HG03469 (cell line): ENCODE data around the gene YIPF1.

Source experiments
- ATAC-seq: cut with Tn5 transposase; IDR thresholded peaks from one replicate; pipeline ENCODE4 v1.9.1; 2021; ENCODE audit warnings: mild to moderate bottlenecking, moderate library complexity, moderate number of reproducible peaks; ENCODE audit not compliant: unreplicated experiment

Gene YIPF1

DNA sequence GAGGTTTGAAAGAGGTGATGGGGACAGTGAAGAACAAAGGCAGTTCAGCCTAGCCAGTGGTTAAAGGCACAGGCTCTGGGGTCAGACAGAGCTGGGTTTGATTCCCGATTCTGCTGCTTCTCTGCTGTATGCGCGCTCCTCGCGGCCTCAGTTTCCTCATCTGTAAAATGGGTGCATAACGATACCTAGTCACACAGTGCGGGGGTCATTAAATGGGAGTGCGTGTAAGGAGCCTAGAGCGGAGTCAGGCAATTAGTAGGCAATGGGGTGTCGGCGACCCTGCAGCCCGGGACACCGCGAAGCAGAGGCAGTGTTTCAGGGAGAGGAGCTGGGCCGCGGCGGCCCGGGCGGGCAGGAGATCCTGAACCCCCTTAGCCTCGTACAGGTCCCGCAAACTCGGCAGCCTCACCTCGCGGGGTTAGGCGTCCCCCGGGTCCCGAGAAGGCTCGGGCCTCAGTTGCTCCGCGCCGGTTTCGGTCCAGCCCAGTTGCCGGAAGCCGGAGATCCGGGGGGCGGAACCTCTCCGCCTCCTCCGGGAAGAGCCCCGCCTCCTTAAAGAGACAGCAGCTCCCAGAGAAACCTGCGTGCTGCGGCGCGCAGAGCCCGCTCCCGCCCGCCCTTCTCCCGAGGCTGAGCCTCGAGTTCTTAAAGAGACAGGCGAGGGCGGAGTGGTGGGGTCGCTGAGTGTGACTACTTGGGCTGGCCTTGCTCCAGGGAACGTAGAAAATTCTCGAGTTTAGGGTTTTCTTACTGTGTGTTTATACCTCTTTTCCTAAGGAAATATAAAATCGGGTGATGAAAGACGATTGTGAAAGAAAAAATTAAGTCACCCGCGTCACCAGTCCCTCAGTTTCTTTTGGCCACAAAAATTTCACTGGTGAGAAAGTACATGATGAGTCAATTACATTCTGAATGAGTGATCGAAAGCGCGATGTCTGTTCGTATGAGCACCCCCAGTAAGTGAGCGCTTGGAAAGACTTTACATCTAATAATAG, at the start of gene YIPF1:
TSS of gene YIPF1 (minus strand) at position 494 of the 995 bp plus-strand sequence. CDS start 860 bp downstream, outside the sequence.
- ATAC-seq = peak; percentile 76

DNA sequence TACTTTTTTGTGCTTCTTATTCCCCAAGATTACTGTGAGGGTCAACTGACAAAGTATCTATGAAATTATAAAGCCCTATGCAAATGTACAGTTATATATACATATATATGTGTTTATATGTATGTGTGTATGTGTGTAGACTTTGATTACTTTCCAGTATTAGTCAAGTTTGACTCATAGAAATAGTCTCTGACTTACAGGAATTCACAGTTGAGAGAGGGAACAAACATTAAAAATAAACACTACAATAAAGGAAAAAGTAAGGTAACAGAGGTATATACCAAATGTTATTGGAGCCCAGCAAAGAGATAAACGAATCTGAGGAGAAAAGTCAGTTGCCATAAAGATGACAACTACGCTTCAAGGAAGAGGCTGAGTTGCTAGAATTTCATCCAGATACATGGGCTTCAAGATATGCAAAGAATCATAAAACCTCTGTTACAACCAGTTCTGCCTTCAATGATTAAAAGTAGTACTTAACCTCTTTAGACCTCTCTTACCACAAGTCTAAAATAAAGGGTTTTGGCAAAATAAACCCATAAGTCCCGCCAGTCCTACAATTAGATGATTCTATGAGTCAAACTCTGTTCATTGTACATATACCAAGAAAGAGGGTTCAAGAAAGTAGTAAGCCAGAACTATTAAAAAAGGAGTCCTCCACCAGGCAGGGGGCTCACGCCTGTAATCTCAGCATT, 48.7 kb upstream of the YIPF1 start:
- no peak for ATAC-seq

DNA sequence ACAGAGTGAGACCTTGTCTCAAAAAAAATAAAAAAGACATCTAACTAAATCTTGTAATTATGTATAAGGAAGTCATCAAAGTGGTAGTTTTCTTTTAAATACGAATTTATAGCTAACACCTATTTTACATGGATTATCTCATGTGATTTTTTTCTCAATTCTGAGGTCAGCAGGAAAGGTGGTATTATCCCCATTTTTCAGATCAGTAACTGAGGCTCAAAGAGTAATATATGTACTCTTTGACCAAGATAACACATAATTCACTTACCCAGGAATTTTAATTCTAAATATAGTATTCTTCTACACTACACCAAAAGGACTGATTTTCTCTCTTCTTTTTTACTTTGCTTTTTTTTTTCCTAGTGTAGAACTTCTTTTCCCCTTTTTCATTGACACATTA, 46.8 kb upstream of the YIPF1 start:
- ATAC-seq = no peak

DNA sequence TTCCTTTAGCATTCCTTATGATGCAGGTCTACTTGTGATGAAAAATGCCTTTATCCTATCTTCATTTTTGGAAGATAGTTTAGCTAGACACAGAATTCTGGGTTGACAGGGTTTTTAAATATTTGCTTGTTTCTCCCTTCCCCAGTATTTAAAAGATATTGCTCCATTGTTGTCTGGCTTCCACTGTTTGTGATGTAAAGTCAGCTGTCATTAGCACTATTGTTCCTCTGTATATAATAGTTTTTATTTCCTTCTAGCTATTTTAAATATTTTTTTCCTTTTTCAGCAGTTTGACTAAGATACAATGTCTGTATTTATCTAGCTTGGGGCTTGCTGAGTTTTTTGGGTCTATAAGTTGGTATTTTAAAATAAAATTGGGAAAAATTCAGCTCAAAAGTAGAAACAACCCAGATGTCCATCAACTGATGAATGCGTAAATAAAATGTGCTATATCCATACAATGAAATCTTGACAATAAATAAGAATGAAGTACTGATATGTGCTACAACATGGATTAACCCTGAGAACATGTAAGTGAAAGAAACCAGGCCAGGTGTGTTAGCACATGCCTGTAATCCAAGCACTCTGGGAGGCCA, 44.7 kb upstream of the YIPF1 start:
- no peak for ATAC-seq

DNA sequence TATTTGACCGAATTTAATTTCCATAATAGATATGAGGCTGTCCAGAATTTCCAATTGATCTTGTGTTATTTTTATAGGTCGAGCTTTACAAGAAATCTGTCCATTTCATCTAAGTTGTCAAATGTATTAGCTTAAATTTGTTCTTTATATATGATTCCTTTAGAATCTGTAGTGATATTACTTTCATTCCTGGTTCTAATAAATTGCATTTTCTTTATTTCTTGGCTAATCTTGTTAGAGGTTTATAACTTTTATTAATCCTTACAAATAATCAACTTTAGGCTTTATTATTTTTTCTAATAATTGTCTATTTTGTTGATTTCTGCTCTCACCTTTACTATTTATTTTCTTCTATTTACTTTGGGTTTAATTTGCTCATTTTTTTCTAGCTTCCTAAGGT, 41.9 kb upstream of the YIPF1 start:
- no peak for ATAC-seq

DNA sequence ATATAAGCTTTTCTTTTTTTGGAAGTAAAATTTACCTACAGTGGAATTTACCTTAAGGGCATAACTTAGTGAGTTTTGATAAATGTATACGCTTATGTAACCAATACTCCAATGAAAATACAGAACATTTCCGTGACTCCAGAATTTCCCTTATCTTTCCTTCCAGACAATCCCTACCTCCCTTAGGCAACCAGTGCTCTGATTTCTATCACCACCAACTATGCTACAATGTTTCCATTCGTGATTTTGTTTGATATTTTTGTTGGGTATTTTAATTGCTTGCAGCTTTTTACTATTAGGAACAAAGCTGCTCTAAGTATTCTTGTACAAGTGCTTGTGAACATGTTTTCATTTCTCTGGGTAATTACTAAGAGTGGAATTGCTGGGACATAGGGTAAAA, 41.3 kb upstream of the YIPF1 start:
- ATAC-seq = no peak

DNA sequence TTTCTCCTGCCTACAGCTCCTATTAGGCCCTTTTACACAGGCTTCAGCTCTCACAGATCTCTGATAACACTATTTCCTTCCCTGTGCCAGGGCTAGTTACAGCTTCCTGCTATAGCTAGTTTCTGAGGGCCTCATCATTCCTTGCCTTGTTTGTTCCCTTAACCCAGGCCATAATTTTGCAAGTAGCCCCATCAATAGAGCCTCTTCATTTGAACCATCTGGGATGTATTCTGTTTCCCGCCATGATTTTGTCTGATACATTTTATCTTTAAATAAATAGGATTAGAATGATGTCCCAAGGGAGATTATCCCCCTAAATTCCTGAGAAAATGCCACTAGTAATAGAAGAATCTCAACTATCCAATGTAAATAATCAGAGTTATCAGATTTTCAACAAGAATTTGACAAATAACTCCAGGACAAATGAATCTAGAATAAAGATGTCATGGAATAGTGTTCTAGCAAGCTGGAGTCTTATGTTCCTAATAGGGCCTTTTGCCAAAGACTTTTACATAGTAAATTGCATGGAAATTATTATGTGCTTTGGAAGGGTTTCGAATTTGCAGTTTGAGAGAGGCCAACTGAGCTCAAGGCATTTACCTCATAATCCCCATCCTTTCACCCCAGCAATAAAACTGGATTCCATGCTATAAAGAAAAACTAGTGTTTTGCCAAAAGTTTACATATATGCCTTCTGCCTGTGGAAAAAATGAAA, 39.8 kb upstream of the YIPF1 start:
- no peak for ATAC-seq

DNA sequence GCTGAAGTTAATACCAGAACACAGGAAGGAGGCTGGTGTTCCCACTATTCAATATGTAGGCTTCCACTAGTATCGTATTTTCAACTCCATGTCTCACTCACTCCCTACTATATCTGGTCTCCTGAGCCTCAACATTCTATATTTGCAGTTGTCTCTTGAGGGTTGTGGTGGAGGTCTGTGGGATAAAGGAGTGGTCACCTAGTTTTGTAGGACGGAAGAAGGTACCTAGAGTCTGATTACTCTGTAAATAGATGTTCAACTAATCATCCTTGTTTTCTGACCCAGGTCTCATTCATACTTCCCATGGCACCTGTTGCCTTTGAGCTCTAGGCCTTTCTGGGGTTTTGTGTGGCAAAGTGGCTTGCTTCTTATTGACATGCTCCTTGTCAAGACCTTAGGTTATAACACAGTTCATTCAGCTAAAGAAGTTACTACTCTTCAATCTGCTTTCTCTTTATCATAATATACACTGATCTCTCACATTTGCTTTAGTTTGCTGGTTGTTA, 37.8 kb upstream of the YIPF1 start:
- ATAC-seq = no peak

DNA sequence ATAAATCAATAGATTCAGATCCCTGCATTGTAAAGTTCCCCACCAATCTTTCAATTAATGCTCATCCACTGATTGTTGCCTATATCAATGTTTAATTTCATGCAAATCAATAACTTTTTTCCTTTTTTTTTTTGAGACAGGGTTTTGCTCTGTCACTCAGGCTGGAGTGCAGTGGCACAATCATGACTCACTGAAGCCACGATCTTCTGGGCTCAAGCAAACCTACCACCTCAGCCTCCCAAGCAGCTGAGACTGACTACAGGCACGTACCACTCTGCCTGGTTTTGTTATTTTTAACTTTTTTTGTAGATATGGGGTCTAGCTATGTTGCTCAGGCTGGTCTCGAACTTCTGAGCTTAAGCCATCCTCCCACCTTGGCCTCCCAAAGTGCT, 30.1 kb upstream of the YIPF1 start:
- ATAC-seq = no peak

DNA sequence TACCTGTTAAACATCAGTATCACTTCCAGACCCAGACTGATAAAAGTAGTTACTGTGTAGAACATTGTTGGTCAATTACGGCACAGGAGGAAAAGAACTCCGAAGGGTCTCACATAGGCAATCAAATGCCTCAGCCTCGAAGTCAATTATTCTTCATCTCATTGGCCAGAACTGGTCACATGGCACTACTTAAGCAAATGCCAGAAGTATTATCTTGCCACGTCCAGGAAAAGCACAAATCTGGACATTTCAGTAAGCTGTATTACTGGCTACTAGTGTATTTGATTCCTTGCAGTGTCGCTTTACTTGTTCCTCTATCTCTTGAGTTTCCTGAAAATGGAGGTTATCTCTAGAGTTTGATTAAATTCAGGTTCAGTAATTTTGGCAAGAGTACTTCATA, 28.7 kb upstream of the YIPF1 start:
- no peak for ATAC-seq

DNA sequence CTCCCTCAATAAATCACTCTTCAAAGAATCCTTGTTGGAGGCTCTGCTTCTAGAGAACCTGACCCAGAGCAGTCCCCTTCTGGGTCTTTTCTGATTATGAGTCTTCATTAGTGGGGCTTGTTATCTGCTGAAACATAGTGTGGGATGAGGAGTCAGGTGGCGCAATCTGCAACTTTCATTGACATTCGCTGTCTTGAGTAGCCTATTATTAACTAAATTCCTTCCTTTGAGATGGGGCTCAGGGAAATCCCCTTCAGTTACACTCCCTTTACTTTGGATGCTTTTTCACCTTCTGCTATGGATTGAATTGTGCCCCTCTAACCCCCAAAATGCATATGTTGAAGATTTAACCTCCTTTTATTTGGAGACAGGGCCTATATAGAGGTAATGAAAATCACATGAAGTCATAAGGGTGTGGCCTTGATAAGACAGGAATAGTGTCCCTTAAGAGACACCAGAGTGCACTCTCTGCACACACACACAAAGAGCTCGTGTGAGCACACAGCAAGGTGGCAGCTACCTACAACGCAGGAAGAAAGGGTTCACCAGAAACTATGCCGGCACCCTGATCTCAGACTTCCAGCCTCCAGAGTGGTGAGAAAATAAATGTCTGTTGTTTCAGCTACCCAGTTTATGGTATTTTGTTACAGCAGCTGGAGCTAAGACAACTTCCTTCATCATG, 23.9 kb upstream of the YIPF1 start:
- ATAC-seq = no peak

DNA sequence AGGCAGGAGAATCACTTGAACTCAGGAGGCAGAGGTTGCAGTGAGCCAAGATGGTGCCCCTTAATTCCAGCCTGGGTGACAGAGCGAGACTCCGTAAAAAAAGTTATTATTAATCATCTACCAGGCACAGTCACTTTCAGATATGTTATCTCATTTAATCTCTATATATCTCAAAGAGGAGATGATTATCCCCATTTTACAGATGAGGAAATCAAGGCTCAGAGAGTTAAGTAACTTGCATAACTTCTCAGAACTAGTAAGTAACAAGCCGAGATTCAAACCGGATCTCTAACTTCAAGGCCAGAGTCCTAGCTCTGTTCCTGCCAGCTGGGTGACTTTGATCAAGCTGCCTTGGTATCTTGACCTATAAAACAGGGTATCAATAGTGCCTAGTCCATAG, 21.8 kb upstream of the YIPF1 start:
- ATAC-seq = no peak

DNA sequence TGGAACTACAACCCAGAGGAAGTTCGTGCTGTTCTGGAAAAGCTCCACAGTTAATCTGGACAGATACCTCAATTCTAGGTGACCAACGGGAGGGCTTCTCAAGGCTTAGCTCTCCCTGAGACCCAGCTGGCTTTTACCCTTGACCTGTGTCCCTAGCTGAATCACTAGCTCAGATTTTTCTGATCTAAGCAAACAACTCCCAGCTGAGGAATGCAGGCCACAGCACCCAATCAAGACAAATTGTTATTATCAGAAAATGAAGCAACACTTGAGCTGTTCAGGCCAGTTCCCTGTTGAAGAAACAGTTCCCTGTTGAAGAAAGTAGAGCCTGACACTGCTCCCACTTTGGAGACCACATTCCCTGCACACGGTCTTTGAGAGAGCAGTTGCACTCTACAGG, 20.3 kb upstream of the YIPF1 start:
- ATAC-seq = no peak

DNA sequence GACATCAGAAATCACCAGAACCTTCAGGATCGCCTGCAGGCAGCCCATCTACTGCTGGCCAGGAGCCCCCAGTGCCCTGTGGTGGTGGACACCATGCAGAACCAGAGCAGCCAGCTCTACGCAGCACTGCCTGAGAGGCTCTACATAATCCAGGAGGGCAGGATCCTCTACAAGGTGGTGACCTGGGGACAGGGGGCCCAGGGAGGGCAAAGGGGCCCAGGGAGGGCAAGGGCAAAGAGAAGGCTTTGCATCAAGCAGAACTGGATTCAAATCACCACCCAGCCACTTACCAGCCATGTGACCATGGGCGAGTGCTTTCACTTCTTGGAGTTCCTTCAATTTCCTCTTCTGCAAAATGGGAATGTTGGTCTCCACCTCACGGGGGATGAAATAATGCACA, 16.5 kb upstream of the YIPF1 start:
- no peak for ATAC-seq

DNA sequence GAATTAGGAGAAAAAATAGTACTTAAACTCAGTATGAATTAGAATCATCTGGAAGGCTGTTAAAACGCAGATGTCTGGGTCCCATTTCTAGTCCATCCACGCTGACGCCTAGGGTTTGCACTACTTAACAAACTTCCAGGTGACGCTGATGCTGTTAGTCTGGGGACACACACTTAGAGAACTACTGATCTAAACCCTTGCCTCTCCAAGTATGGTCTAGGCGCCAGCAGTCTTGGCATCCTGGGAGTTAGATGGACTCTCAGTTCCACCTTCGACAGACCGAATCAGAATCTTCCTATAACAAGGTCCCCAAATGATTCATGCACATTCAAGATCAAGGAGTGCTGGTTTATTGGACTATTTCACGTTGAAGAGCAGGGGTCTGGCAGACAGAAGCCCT, 15.9 kb upstream of the YIPF1 start:
- no peak for ATAC-seq

DNA sequence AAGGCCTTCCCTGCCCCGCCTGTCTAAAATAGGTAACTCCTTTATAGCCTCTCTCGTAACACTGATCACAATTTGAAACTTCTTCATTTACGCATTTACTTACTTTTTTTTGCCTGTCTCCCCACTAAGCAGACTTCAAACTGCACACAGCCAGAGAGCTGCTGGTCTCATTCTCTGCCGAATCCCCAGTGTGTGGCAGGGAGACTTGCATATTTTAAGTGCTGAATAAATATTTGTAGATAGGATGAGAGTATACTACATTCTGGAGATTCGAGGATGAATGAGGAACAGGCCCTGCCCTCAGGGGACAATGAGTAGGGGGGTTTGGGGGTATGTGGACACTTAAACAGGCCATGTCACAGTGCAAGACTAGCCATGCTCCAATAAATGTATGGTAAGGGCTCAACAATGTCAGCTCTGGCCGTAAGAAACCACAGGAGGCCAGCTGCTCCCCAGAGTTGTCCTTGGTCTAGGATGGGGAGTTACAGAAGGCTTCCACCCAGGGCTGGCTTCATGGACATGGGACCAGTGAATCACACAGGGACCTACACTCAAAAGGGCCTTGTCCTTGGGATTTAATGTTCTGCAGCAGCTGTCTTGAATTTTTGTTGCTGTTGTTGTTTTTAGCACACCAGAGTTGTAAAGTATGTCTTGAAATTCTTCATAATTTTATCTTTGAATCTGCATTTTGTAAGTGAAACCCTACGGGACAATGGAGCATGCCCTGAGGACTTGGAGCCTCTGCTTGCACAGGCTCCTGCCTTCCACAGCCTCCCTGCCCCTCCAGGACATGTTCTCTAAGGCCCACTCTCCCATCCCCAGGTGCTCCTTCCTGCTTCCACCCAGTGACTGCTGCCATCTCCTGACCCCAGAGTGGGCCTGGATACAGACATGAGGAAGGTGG, 12.9 kb upstream of the YIPF1 start:
- ATAC-seq = no peak

DNA sequence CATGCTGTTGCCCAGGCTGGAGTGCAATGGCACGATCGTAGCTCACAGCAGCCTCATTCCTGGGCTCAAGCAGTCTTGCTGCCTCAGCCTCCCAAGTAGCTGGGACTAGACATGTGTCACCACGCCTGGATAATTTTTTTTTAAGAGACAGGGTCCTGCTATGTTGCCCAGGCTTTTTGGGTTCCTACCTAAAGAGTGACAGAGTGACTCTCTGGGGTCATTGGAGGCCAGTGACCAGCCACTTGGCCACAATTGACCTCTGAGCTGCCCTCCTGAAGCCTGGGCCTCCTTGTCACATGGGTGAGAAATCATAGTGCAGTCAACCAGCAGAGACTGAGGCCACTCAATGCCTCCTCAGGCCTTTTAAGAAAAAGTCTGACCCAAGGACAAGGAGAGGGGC, 10.1 kb upstream of the YIPF1 start:
- ATAC-seq = no peak

DNA sequence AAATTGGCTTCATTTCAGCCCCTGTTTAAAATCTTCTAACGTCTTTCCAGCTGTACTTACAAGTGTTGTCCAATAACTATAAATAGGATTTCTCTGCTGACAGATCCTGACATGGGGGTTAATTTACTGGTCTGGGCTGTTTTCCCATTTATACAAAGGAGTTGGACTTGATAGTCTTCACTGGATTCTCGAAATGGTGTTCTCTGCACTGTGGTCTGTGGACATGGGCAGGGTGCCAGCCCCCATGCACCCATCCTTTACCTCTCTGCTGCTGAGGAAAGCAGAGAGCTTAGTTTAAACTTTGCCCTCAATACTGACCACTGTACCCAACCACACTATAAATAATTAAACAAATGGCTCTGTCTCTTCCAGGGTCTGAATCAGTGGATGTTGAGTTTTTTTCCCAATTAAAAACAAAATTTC, 9.6 kb upstream of the YIPF1 start:
- ATAC-seq = no peak

DNA sequence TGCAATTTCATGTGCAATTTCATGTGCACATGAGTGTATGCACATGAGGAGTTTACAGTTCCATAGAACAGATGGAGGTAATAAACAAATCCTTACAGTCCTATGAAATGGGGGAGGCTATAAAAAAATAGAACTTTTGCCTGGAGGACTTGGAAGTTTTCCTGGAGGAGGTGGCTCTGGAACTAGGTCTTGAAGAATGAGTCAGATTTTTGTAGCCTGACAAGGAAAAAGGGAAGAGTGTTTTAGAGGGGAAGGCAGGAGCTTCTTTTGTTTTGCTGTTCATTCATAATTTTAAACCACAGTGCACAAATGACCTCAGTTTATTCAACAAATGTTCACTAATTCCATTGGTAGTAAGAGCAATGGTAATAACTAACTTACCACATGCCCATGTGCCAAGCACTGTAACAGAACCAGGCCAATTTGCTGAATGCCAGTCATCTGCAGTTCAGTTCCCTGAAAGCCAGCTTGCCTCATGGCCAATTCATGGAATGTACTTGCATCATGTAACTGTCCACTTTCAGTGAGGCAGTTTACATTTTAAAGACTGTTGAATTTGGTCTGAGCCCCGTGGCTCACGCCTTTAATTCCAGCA, 7.1 kb upstream of the YIPF1 start:
- no peak for ATAC-seq
